HUES6 (cell line): ENCODE measurements around the gene GLIS2.
"Not testable (repeated sequence)": the region's sequence is repeated elsewhere in the genome, so short reads cannot be mapped to it uniquely, and the experiment has no call there.

Experiments used
- H3K27ac ChIP-seq: 2 replicates; pipeline ENCODE4 v1.7.0; 2013; ENCODE audit warnings: low read depth, mild to moderate bottlenecking, low read length, inconsistent platforms
- H3K27me3 ChIP-seq: 2 replicates; pipeline ENCODE4 v1.6.1; 2013; ENCODE audit warnings: low read length; ENCODE audit not compliant: control insufficient read depth, insufficient read depth
- H3K36me3 ChIP-seq: 2 replicates; pipeline ENCODE4 v1.6.1; 2013; ENCODE audit warnings: low read length; ENCODE audit not compliant: control insufficient read depth, insufficient read depth
- H3K4me1 ChIP-seq: 2 replicates; pipeline ENCODE4 v1.6.1; 2013; ENCODE audit warnings: low read length; ENCODE audit not compliant: control insufficient read depth, insufficient read depth
- H3K4me3 ChIP-seq: 2 replicates; pipeline ENCODE4 v1.5.1; 2013; ENCODE audit warnings: low read depth, low read length
- H3K9ac ChIP-seq: one replicate; pipeline ENCODE4 v1.6.1; 2013; ENCODE audit warnings: mild to moderate bottlenecking, low read length
- H3K9me3 ChIP-seq: 2 replicates; pipeline ENCODE4 v1.6.1; 2013; ENCODE audit warnings: low read depth, low read length; ENCODE audit not compliant: control insufficient read depth, insufficient read depth

GLIS2 gene

DNA sequence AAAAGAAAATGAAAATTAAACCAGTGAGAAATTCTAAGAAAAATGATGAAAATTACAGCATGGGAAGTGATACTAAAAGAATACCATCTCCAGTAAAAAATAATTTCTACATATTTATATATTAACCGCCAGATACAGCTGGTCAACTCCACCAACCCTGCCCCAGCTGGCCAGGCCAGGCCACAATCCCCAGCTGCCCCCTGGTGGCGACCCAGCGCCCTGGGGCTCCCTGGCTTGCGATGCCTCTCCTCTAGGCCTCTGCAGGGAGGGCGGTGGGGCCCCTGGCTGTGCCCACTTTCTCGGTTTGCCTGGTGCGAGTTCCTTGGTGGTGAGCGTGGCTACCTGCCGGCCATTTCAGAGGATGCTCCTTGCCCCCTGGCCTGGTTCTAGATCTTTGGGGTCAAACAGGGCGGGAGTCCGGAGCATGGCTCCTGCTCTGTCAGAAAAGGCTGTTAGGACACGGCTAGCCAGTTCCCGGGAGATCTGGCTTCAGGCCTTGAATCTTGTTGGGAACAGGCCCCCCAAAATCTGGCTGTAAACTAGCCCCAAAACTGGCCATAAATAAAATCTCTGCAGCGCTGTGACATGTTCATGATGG, 14.5 kb downstream of the GLIS2 start:
- Histone ChIP-seq H3K36me3 (peaks cover 17% of the 10 kb centered on the region), H3K4me1 (peaks cover 14% of the 10 kb centered on the region), H3K4me3 (no peak overlapping the region), H3K27ac (no peak overlapping the region), H3K27me3 (no peaks in the 10 kb centered on the region), H3K9ac (no peak overlapping the region), H3K9me3 (0 out of 2 replicates have a peak, but pooled peaks cover 2% of the 10 kb centered on the region)

DNA sequence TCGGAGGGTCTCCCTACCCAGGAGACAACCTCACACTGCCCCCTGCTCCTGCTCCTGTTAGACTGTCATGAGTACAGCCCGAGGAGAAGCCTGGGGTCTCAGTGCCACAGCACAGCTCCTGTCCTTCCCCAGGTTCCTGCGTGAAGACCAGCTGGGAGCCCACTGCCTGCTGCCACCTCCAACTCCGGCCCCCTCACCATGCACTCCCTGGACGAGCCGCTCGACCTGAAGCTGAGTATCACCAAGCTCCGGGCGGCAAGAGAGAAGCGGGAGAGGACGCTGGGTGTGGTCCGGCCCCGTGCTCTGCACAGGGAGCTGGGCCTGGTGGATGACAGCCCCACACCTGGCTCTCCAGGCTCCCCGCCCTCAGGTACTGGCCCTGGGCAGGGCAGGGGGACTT, 16.2 kb downstream of the GLIS2 start:
- H3K4me1 ChIP-seq: peaks cover 13% of the 10 kb centered on the region
- peaks cover 26% of the 10 kb centered on the region for H3K36me3 ChIP-seq
- H3K9me3 ChIP-seq: 0 out of 2 replicates have a peak, but pooled peaks cover 2% of the 10 kb centered on the region
- no peak overlapping the region for H3K27ac ChIP-seq
- H3K4me3 ChIP-seq: no peak overlapping the region
- H3K9ac ChIP-seq: no peak overlapping the region
- no peaks in the 10 kb centered on the region for H3K27me3 ChIP-seq

DNA sequence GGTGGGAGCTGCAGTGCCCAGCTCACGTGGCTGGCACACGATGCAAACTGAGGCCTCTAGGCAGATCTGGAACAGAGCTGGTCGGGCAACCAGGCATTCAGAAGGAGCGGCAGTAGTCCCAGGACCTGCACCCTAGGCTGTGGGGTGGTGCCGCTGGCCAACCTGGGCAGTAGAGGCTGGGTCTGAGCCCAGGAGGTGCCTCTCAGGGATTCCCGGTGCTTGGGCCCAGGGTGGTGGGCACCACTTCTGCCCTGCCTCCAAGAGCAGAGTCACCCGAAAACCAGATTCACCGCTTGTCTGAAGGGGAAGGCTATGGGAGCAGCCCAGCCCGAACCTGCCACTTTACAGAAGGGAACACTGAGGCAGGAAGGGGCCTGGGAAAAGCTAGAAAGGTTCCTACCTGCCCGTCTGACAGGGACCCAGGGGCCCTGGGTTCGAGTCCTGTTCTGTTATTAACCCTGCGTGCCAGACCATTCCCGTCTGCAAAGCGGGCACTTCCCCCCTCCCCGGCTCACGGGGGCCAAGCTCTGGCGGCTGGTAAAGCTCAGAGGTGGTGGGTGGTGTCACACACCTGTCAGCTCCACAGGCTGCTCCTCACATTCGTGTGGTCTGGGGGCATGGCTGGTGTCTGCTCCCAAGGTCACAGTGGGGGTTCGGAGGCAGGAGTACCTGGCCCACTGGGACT, 16.9 kb downstream of the GLIS2 start:
- H3K36me3 ChIP-seq: peaks cover 30% of the 10 kb centered on the region
- H3K27me3 ChIP-seq: no peaks in the 10 kb centered on the region
- 0 out of 2 replicates have a peak, but pooled peaks cover 2% of the 10 kb centered on the region for H3K9me3 ChIP-seq
- no peak overlapping the region for H3K27ac ChIP-seq
- no peak overlapping the region for H3K4me3 ChIP-seq
- H3K9ac ChIP-seq: no peak overlapping the region
- H3K4me1 ChIP-seq: peaks cover 11% of the 10 kb centered on the region

DNA sequence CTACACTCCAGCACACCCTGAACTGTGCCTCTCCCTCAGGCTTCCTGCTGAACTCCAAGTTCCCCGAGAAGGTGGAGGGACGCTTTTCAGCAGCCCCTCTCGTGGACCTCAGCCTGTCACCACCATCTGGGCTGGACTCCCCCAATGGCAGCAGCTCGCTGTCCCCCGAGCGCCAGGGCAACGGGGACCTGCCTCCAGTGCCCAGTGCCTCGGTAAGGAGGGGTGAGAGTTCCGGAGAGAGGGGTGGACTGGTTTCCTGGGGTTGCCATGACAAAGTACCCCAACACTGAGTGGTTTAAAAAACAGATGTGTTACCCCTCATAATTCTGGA, 17.4 kb downstream of the GLIS2 start:
- no peak overlapping the region for H3K9ac ChIP-seq

DNA sequence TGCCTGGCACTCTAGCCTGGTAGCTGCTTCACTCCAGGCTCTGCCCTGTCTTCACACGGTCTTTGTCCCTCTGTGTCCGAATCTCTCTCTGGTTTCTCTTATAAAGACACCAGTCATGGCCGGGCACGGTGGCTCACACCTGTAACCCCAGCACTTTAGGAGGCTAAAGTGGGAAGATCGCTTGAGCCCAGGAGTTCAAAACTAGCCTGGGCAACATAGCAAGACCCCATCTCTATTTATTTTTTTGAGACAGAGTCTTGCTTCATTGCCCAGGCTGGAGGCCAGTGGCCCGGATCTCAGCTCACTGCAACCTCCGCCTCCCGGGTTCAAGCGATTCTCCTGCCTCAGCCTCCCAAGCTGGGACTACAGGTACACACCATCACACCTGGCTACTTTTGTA, 17.8 kb downstream of the GLIS2 start:
- H3K36me3 ChIP-seq: peaks cover 35% of the 10 kb centered on the region
- H3K9ac ChIP-seq, H3K4me1 ChIP-seq, H3K4me3 ChIP-seq, H3K27me3 ChIP-seq, H3K9me3 ChIP-seq, H3K27ac ChIP-seq: not testable (repeated sequence)

More for the DNA sequence above, 17.4 kb downstream of the GLIS2 start:
- no peaks in the 10 kb centered on the region for H3K27me3 ChIP-seq
- H3K4me3 ChIP-seq: no peak overlapping the region
- peaks cover 30% of the 10 kb centered on the region for H3K36me3 ChIP-seq
- 0 out of 2 replicates have a peak, but pooled peaks cover 2% of the 10 kb centered on the region for H3K9me3 ChIP-seq
- H3K27ac ChIP-seq: no peak overlapping the region
- peaks cover 8% of the 10 kb centered on the region for H3K4me1 ChIP-seq

DNA sequence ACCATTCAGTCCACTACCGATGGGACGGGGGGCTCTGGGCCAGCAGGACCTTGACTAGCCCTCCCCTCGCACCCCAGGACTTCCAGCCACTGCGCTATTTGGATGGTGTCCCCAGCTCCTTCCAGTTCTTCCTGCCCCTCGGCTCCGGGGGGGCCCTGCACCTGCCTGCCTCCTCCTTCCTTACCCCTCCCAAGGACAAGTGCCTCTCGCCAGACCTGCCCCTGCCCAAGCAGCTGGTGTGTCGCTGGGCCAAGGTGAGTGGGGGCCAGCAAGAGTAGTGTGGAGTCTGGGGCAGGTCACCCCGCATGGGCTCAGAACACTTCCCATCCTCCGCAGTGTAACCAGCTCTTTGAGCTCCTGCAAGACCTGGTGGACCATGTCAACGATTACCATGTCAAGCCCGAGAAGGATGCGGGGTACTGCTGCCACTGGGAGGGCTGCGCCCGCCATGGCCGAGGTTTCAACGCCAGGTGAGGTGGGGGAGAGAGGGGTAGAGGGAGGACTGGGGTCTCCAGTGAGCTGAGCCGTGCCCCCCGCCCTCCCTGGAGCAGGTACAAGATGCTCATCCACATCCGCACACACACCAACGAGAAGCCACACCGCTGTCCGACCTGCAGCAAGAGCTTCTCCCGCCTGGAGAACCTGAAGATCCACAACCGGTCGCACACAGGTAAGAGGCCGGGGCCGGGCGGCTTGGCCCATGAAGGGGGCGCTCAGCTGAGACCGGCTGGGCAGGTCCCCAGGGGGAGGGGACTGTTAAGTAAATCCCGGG, 19.0 kb downstream of the GLIS2 start:
- no peaks in the 10 kb centered on the region for H3K4me1 ChIP-seq
- H3K4me3 ChIP-seq: no peak overlapping the region
- H3K9ac ChIP-seq: no peak overlapping the region
- H3K36me3 ChIP-seq: peaks cover 46% of the 10 kb centered on the region
- no peaks in the 10 kb centered on the region for H3K27me3 ChIP-seq
- H3K27ac ChIP-seq: no peak overlapping the region
- 0 out of 2 replicates have a peak, but pooled peaks cover 2% of the 10 kb centered on the region for H3K9me3 ChIP-seq

DNA sequence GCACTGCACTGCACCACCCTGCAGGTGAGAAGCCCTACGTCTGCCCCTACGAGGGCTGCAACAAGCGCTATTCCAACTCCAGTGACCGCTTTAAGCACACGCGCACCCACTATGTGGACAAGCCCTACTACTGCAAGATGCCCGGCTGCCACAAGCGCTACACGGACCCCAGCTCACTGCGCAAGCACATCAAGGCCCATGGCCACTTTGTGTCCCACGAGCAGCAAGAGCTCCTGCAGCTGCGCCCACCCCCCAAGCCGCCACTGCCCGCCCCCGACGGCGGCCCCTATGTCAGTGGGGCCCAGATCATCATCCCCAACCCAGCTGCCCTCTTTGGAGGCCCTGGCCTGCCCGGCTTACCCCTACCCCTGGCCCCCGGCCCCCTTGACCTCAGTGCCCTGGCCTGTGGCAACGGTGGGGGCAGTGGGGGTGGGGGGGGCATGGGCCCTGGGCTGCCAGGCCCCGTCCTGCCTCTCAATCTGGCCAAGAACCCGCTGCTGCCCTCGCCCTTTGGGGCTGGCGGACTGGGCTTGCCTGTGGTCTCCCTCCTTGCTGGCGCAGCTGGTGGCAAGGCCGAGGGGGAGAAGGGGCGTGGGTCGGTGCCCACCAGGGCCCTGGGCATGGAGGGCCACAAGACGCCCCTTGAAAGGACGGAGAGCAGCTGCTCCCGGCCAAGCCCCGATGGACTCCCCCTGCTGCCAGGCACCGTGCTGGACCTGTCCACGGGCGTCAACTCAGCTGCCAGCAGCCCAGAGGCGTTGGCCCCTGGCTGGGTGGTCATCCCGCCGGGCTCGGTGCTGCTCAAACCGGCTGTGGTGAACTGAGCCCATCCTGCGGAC, 21.1 kb downstream of the GLIS2 start:
- Histone ChIP-seq H3K9me3 (no peaks in the 10 kb centered on the region), H3K27me3 (no peaks in the 10 kb centered on the region), H3K36me3 (peaks cover 63% of the 10 kb centered on the region), H3K9ac (no peak overlapping the region), H3K4me1 (no peaks in the 10 kb centered on the region), H3K27ac (no peak overlapping the region), H3K4me3 (no peak overlapping the region)

DNA sequence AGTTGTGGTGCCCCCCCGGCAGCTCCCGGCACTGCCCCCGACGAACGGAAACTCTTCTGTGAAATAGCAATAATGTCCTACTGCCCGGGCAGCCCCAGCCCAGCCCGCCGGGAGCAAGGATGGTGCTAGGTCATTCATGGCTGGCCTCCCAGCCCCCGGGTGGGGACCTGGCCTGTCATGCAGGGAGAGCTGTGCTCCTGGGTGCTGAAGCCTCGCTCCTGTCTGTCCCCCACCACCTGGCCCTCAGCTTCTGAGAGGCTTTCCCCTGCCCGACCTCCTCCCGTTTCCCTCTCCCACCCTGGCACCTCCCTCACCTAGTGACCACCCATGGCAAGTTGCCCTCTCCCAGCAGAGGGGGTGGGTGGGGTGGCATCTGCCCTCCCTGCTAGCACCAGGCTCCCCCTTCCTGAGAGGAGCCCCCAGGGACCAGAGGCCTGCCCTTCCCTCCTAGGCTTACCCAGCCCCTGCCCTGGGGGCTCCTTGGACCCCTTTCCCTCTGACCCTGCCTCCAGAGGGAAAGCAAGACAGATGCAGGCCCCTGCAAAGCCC, 21.7 kb downstream of the GLIS2 start:
- Histone ChIP-seq H3K4me3 (no peak overlapping the region), H3K4me1 (no peaks in the 10 kb centered on the region), H3K9me3 (no peaks in the 10 kb centered on the region), H3K27me3 (no peaks in the 10 kb centered on the region), H3K36me3 (peaks cover 57% of the 10 kb centered on the region), H3K9ac (no peak overlapping the region), H3K27ac (0 out of 2 replicates have a peak overlapping the region, but pooled peaks have one; percentile 41)

DNA sequence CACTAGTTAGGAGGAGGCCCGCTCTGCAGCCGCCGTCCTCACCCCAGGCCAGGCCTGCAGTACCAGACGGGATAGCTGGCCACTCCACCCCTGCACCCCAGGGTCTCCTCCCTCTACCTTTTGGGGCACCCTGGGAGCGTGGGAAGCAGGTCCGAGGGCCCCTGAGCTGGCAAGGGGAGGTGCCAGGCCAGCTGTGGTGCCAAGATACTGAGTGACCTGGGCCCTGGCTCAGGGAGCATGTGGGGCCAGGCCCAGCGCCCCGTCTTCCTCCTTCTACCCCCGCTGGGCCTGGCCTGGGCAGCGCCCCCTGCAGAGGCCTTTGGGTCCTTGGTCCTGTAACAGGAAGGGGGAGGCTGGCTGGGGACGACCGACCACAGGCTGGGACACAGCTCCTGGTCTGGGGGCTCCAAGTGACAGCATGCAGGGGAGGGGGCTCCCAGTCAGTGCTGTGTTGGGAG, 22.3 kb downstream of the GLIS2 start:
- Histone ChIP-seq H3K9ac (no peak overlapping the region), H3K4me1 (no peaks in the 10 kb centered on the region), H3K27me3 (no peaks in the 10 kb centered on the region), H3K36me3 (peaks cover 57% of the 10 kb centered on the region), H3K9me3 (no peaks in the 10 kb centered on the region), H3K4me3 (no peak overlapping the region), H3K27ac (0 out of 2 replicates have a peak overlapping the region, but pooled peaks have one; percentile 41)

DNA sequence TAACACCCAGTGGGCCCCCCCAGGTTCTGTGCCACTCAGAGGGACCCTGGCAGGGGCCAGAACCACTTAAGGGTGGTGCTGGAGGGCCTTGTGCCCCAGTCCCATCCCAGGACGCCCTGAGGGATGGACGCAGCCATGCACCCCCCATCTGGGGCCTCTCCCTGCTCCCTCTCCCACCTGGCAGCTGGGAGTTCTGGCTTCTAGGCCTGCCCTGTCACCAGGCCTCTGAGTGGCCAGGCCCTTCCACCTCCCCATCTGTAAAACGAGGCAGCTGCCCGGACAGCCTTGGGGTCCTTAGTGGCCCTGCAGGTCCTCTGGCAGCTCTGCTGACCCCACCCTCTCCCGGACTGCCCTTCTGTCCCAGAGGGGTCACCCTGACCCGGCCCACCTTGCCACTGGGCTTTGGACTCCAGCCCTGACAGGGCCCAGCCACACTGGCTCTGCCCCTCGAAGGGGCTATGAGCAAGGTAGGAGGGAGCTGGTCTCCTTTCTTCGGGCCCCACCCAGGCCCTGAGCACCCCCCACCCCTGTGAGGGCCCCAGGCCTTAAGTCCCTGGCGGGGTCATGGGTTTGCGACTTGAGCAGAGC, 22.9 kb downstream of the GLIS2 start:
- Histone ChIP-seq H3K4me1 (no peaks in the 10 kb centered on the region), H3K27ac (no peak overlapping the region)

More for the DNA sequence above, 22.9 kb downstream of the GLIS2 start:
- peaks cover 59% of the 10 kb centered on the region for H3K36me3 ChIP-seq
- H3K9ac ChIP-seq: no peak overlapping the region
- no peaks in the 10 kb centered on the region for H3K9me3 ChIP-seq
- H3K4me3 ChIP-seq: no peak overlapping the region
- H3K27me3 ChIP-seq: no peaks in the 10 kb centered on the region
